Retinal pigment epithelial cell (primary cell): ENCODE data around the gene FBLN7.

Source experiments
- DNase-seq: peaks from one replicate; pipeline ENCODE4 v3.0.0-alpha.2; 2010; ENCODE audit warnings: low read depth
- H3K4me3 ChIP-seq: 2 replicates; pipeline ENCODE4 v1.5.1; 2011; ENCODE audit warnings: mild to moderate bottlenecking, low read length, control low read depth, moderate library complexity
- CTCF ChIP-seq: conservative IDR thresholded peaks from 2 replicates; pipeline ENCODE4 v1.5.1; 2011; ENCODE audit warnings: low read depth, low read length, control low read depth, inconsistent platforms

Gene FBLN7

DNA sequence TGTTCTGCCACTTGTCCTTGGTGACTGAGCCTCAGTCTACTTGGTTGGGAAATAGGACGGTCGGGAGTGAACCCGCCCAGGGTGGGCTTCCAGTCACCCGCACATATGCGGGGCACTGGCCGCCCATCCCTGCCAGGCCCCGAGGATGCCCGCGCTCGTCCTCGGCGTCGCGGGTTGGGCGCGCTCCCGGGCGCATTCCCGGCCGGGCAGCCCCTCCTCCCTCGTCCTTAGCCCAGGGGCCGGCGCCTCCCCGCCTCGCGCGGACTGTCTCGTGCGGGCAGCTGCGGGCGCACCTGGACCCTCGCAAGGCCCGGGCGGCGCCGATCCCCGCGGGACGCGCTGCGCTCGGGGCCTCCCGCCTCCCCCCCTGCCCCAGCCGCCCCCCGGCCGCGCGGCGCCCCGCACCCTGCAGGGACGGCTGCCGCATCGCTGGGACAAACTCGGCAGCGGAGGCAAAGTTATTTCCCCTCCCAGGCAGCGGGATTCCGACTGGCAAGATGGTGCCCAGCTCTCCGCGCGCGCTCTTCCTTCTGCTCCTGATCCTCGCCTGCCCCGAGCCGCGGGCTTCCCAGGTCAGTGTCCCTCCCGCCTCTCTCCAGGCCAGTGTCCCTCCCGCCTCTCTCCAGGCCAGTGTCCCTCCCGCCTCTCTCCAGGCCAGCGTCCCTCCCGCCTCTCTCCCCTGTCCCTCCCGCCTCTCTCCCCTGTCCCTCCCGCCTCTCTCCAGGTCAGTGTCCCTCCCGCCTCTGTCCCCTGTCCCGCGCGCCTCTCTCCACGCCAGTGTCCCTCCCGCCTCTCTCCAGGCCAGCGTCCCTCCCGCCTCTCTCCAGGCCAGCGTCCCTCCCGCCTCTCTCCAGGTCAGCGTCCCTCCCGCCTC, at the start of gene FBLN7:
Gene FBLN7, plus strand, starts transcription at position 227 of the 874 bp plus-strand sequence. Its CDS starts 271 bp downstream, at position 498.
- no peak for TF ChIP-seq CTCF
- DNase-seq = no peak
- H3K4me3 ChIP-seq = peak within 1 kb of the TSS; percentile 44

GRCh38 chr2:112089375-112089774, 48.8 kb upstream of the FBLN7 start:
- H3K4me3 ChIP-seq = no peak overlapping the region
- no peak for TF ChIP-seq CTCF
- DNase-seq = no peak

DNA sequence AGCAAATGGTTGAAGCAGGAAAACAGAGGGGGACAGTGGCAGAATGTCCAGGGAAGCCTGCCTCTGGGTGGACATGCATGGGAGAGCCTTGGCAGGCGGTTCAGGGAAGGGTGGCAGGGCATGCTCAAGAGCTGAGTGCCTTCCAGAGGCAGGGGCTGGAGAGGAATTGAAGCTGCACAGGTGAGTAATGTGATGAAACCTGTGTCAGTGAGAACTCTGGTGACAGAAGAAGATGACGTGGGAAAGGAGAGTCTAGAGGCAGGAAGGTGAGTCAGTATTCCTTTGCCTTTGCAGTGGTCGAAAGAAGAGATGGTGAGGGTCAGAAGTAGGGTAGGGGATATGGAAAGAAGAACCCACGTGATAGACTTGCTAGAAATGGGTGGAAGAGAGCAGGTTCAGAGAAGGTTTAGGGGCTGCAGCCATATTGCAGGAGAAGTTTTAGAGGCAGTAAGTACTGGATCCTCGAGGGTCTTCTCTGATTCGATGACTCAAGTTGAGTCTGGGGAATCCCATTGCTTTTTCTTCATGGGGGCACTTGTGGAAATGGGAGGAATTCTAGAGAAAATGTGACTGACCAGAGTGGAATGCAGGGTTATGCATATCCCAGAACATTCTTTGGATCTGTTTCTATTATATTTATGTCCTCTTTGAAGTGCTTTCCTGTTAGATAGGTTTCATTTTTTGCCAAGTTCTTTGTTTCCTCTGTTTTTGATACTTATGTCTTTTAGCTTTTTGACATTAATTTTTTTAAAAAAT, 45.7 kb upstream of the FBLN7 start:
- peak; percentile 14 for DNase-seq
- no peak overlapping the region for H3K4me3 ChIP-seq
- TF ChIP-seq CTCF = no peak

GRCh38 chr2:112093216-112093615, 45.0 kb upstream of the FBLN7 start:
- H3K4me3 ChIP-seq = no peak overlapping the region
- TF ChIP-seq CTCF = no peak
- no peak for DNase-seq

- no peak overlapping the region for H3K4me3 ChIP-seq
- no peak for TF ChIP-seq CTCF
- no peak for DNase-seq
These were observed 42.5 kb upstream of the FBLN7 start for GRCh38 chr2:112095681-112096080.

DNA sequence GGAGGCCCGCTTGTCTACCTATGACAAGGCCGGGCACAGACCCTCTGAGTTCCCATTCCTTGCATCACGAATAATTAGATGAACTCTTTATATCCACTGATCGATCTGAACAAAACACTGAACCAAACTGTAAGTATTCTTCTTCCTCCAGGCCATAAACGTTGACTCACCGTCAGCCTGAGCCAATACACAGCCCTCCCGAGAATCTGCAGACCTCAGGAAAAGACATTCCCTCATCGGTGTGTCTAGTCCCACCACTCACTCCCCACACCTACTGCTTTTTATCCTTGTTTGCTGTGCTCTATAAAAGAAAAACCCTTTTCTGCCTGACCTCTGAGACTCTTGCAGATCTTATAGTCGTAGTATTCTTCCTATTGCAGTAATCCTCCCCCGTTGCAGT, 42.1 kb upstream of the FBLN7 start:
- TF ChIP-seq CTCF = no peak
- no peak overlapping the region for H3K4me3 ChIP-seq
- no peak for DNase-seq
